ENCODE data around the gene SMIM10. TPM values are rescaled to one million over a fixed set of nuclear protein-coding genes. Genes with fewer than 3 reads are reported as not detected.

The SMIM10 gene
- total and polyA plus RNA-seq, 2 of the 4 experiments (the other 2 are of a cell fraction) = 2.3 to 6.0 TPM

- peak; percentile 20 for DNase-seq
- Histone ChIP-seq H3K27ac (ENCODE audit: insufficient read depth, low read length) (no peak overlapping the region), H3K27me3 (ENCODE audit: control insufficient read depth, insufficient read depth, low read length) (no peaks in the 10 kb centered on the region), H2BK20ac (ENCODE audit: low read depth, low read length) (peak overlapping the region; percentile 75; the same call in 1 of the 2 replicates), H3K23ac (ENCODE audit: low read depth, low read length) (peak overlapping the region; percentile 48; the same call in 1 of the 2 replicates), H4K8ac (ENCODE audit: low read depth in 2 of 2, low read length in 2 of 2) (peak overlapping the region; percentile 37 to 75; a peak in 3 of 4 replicates), H2BK5ac (ENCODE audit: low read depth, low read length, poor library complexity, severe bottlenecking) (peak overlapping the region; percentile 74), H3K9ac (ENCODE audit: low read depth, low read length) (no peak overlapping the region), H4K5ac (ENCODE audit: low read depth, low read length) (no peak overlapping the region; the same call in 1 of the 2 replicates), H2AK5ac (ENCODE audit: low read depth, low read length) (no peak overlapping the region), H2BK15ac (ENCODE audit: low read depth, low read length) (no peak overlapping the region), H3K9me3 (ENCODE audit: control insufficient read depth, insufficient read depth, low read length) (no peaks in the 10 kb centered on the region), H4K91ac (ENCODE audit: insufficient read depth, low read depth, low read length) (no peak overlapping the region), H3K4ac (ENCODE audit: low read depth, low read length) (peak overlapping the region; percentile 88; the same call in 1 of the 2 replicates), H3K14ac (replicated peaks; ENCODE audit: low read depth, low read length) (no peak overlapping the region), H3K4me1 (ENCODE audit: control insufficient read depth, insufficient read depth, low read length) (peaks cover 5% of the 10 kb centered on the region), H4K20me1 (ENCODE audit: insufficient read depth, low read length) (no peaks in the 10 kb centered on the region), H3K36me3 (ENCODE audit: control insufficient read depth, insufficient read depth, low read length) (no peaks in the 10 kb centered on the region), H3K18ac (ENCODE audit: low read depth, low read length) (no peak overlapping the region; the same call in 1 of the 2 replicates), H3K56ac (ENCODE audit: extremely low read depth, insufficient read depth, low read length) (no peak overlapping the region), H3K4me2 (ENCODE audit: low read depth, low read length) (peak overlapping the region; percentile 16; the same call in 1 of the 2 replicates), H2BK120ac (ENCODE audit: low read depth, low read length) (peak overlapping the region; percentile 66), H3K4me3 (ENCODE audit: insufficient read depth, low read depth, low read length) (no peak overlapping the region), H3K9me1 (ENCODE audit: insufficient read depth, low read length) (peaks cover 4% of the 10 kb centered on the region), H2AK9ac (replicated peaks; ENCODE audit: low read depth, low read length, poor library complexity) (no peak overlapping the region), H3K79me1 (ENCODE audit: low read depth in 1 of 2, low read length in 2 of 2) (0 out of 4 replicates have a peak, but pooled peaks cover 0 to 12% of the 10 kb centered on the region in 2 experiments), H2AFZ (replicated peaks; ENCODE audit: low read length, poor library complexity) (no peak overlapping the region)
- intact Hi-C loops (cut with micrococcal nuclease) (no loop called here), in situ Hi-C loops (cut with MboI; ENCODE audit: low sequenced_read_pairs) (loop anchor here (25.0 kb wide), 1 partner anchor 538 kb away; the partner anchor contains the start of gene HPRT1), dilution Hi-C loops (cut with HindIII; ENCODE audit: low sequenced_read_pairs, unreplicated experiment) (no loop called here)
- no CpG with 5 or more reads among the region's 1 CpG for WGBS, 2 experiments (ENCODE audit: extremely low coverage in 2 of 2, insufficient read length in 1 of 2)
- BruUV-seq (replicated peaks) = no TSS peak
- ChIA-PET POLR2A (ENCODE audit: unreplicated experiment) (no interaction called here), CTCF (interaction anchor here (0.6 to 0.7 kb wide), 2 partner anchors 19 to 706 kb away, joined by 3 read pairs; no protein-coding TSS in a partner anchor)
- TF ChIP-seq CHD1 (IDR thresholded peaks at IDR 0.05; ENCODE audit: low read depth, low read length) (no peak), CEBPB (IDR thresholded peaks at IDR 0.05; ENCODE audit: low read depth, low read length) (no peak), FOS (IDR thresholded peaks at IDR 0.05; ENCODE audit: low read depth, low read length) (no peak), RCOR1 (IDR thresholded peaks at IDR 0.05; ENCODE audit: insufficient replicate concordance, low read length) (no peak), RFX5 (IDR thresholded peaks at IDR 0.05; ENCODE audit: low read depth, low read length) (no peak), POLR2A (IDR thresholded peaks at IDR 0.05; ENCODE audit: low read depth, low read length) (no peak), NFE2L2 (IDR thresholded peaks at IDR 0.05; ENCODE audit: low read depth, low read length) (no peak), USF2 (IDR thresholded peaks at IDR 0.05; ENCODE audit: low read depth, low read length) (no peak), RAD21 (IDR thresholded peaks at IDR 0.05; ENCODE audit: low read length) (no peak), BHLHE40 (IDR thresholded peaks at IDR 0.05; ENCODE audit: low read depth, low read length) (no peak), MAZ (IDR thresholded peaks at IDR 0.05; ENCODE audit: borderline replicate concordance, low read depth, low read length) (no peak), SMC3 (IDR thresholded peaks at IDR 0.05; ENCODE audit: low read depth, low read length) (no peak), MAFK (IDR thresholded peaks at IDR 0.05; ENCODE audit: low read depth, low read length) (no peak)
- TF ChIP-seq, protein P1, sequence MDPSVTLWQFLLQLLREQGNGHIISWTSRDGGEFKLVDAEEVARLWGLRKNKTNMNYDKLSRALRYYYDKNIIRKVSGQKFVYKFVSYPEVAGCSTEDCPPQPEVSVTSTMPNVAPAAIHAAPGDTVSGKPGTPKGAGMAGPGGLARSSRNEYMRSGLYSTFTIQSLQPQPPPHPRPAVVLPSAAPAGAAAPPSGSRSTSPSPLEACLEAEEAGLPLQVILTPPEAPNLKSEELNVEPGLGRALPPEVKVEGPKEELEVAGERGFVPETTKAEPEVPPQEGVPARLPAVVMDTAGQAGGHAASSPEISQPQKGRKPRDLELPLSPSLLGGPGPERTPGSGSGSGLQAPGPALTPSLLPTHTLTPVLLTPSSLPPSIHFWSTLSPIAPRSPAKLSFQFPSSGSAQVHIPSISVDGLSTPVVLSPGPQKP (IDR thresholded peaks at IDR 0.05; ENCODE audit: borderline replicate concordance, low read depth, low read length) = no peak
- TF ChIP-seq, protein P2, sequence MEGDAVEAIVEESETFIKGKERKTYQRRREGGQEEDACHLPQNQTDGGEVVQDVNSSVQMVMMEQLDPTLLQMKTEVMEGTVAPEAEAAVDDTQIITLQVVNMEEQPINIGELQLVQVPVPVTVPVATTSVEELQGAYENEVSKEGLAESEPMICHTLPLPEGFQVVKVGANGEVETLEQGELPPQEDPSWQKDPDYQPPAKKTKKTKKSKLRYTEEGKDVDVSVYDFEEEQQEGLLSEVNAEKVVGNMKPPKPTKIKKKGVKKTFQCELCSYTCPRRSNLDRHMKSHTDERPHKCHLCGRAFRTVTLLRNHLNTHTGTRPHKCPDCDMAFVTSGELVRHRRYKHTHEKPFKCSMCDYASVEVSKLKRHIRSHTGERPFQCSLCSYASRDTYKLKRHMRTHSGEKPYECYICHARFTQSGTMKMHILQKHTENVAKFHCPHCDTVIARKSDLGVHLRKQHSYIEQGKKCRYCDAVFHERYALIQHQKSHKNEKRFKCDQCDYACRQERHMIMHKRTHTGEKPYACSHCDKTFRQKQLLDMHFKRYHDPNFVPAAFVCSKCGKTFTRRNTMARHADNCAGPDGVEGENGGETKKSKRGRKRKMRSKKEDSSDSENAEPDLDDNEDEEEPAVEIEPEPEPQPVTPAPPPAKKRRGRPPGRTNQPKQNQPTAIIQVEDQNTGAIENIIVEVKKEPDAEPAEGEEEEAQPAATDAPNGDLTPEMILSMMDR (conservative IDR thresholded peaks at IDR 0.05; ENCODE audit: low read depth, low read length) = no peak
- ATAC-seq (ENCODE audit: low read depth) = peak; percentile 7
Observed at GRCh38 chrX:135000516-135000915, 9.7 kb downstream of the SMIM10 start.

Data from IMR-90 (cell line).